OCI-LY7 (cell line): ENCODE results near the gene OR10A3. TPM values are rescaled to one million over a fixed set of nuclear protein-coding genes. Genes with fewer than 3 reads are reported as not detected.

ENCODE experiments used
- BruUV-seq: library from RNA; stranded (reverse); fragments of 400-500 nt; replicated peaks from 2 replicates; lab custom pipeline; 2021; lab: Mats Ljungman, UMichigan
- CTCF ChIA-PET: fragments of 300-600 bp; sonication (Branson Sonifier 250); formaldehyde crosslinking; loops from one replicate; lab custom pipeline; 2022; ENCODE audit warnings: antibody characterized with exemption; ENCODE audit not compliant: unreplicated experiment; lab: Charles Lee
- POLR2A ChIA-PET: fragments of 300-600 bp; sonication (Branson Sonifier 250); formaldehyde crosslinking; loops from one replicate; lab custom pipeline; 2022; ENCODE audit warnings: antibody characterized with exemption; lab: Charles Lee
- DNase-seq: peaks from one replicate; pipeline ENCODE4 v3.0.0-alpha.2; 2015; ENCODE audit warnings: low spot score
- H2AFZ ChIP-seq: fragments of 200-600 bp; sonication (generic), shearing (Covaris generic); 2 replicates; pipeline ENCODE4 v1.6.1; 2014; ENCODE audit warnings: mild to moderate bottlenecking, antibody characterized with exemption, low read length, moderate library complexity
- H3K27ac ChIP-seq: fragments of 200-600 bp; sonication (generic); 2 replicates; pipeline ENCODE4 v1.5.1; 2014; ENCODE audit warnings: mixed run types, low read depth, mild to moderate bottlenecking, moderate library complexity, low read length, inconsistent platforms; ENCODE audit not compliant: poor library complexity, severe bottlenecking
- H3K36me3 ChIP-seq: fragments of 200-600 bp; sonication (generic); 2 replicates; pipeline ENCODE4 v1.6.1; 2014; ENCODE audit warnings: mild to moderate bottlenecking, antibody characterized with exemption, low read length, moderate library complexity, mixed read lengths; ENCODE audit not compliant: insufficient read depth
- H3K4me1 ChIP-seq: fragments of 200-600 bp; sonication (generic); 2 replicates; pipeline ENCODE4 v1.5.1; 2014; ENCODE audit warnings: mild to moderate bottlenecking, low read length; ENCODE audit not compliant: insufficient read depth, poor library complexity, severe bottlenecking
- H3K4me2 ChIP-seq: fragments of 200-600 bp; sonication (generic); 2 replicates; pipeline ENCODE4 v1.6.1; 2014; ENCODE audit warnings: mild to moderate bottlenecking, low read length
- H3K4me3 ChIP-seq: fragments of 200-600 bp; sonication (generic); 2 replicates; pipeline ENCODE4 v1.5.1; 2014; ENCODE audit warnings: mild to moderate bottlenecking, low read depth, low read length; ENCODE audit not compliant: poor library complexity, severe bottlenecking
- H3K79me2 ChIP-seq: fragments of 200-600 bp; sonication (generic); 2 replicates; pipeline ENCODE4 v1.6.1; 2016; ENCODE audit warnings: low read depth, mild to moderate bottlenecking, low read length, moderate library complexity, mixed read lengths; ENCODE audit not compliant: insufficient read depth
- H3K9me2 ChIP-seq: fragments of 200-600 bp; sonication (generic); 2 replicates; pipeline ENCODE4 v1.6.1; 2016; ENCODE audit warnings: mild to moderate bottlenecking, low read length, mixed read lengths; ENCODE audit not compliant: insufficient read depth
- H3K9me3 ChIP-seq: fragments of 200-600 bp; sonication (generic); 2 replicates; pipeline ENCODE4 v1.6.1; 2014; ENCODE audit warnings: mild to moderate bottlenecking, mixed run types, low read length, mixed read lengths
- H4K20me1 ChIP-seq: fragments of 200-600 bp; sonication (generic); 2 replicates; pipeline ENCODE4 v1.6.1; 2014; ENCODE audit warnings: mild to moderate bottlenecking, antibody characterized with exemption, low read length, moderate library complexity, mixed read lengths; ENCODE audit not compliant: insufficient read depth
- CTCF ChIP-seq: fragments of 200-600 bp; sonication (generic); conservative IDR thresholded peaks from 2 replicates; pipeline ENCODE4 v1.5.1; 2014; ENCODE audit warnings: mild to moderate bottlenecking, antibody characterized with exemption, low read length, moderate library complexity, mixed read lengths
- EZH2phosphoT487 ChIP-seq: fragments of 200-600 bp; sonication (generic); IDR thresholded peaks from 2 replicates; pipeline ENCODE4 v1.6.1; 2018; ENCODE audit warnings: low read depth, borderline replicate concordance, mild to moderate bottlenecking, mixed run types, antibody characterized with exemption, low read length, moderate library complexity, mixed read lengths
- intact Hi-C: fragments of 100-400 bp; cut with micrococcal nuclease; formaldehyde crosslinking; loops from one replicate; pipeline ENCODE4 v1.10.0; 2022; ENCODE audit not compliant: unreplicated experiment
- total RNA-seq, 2 experiments: library from RNA; depleted of rRNA in 1 of 2; stranded (reverse); fragments of >200 nt in 1 of 2; shearing (Covaris generic) in 1 of 2; gene quantifications; 2 replicates each; pipeline ENCODE4 v1.2.3, GENCODE V29; 2014 to 2022

OR10A3 gene
- total RNA-seq, 2 experiments from 2014 or later = not detected

GRCh38 chr11:7892059-7892699 lies 49.3 kb downstream of the OR10A3 start:
- intact Hi-C loops = loop anchor here (1.0 to 2.0 kb wide), 3 partner anchors 95 to 207 kb away; partner anchors contain the start of gene EIF3F
- TF ChIP-seq CTCF (no peak), EZH2phosphoT487 (no peak)
- BruUV-seq = no TSS peak
- peak overlapping the region; percentile 74 for H3K27ac ChIP-seq
- peak; percentile 83 for DNase-seq
- ChIA-PET CTCF (interaction anchor here (0.8 to 4.9 kb wide), 3 partner anchors 44 to 97 kb away, joined by 3 to 42 read pairs (median 6); partner anchors contain the start of gene EIF3F), POLR2A (interaction anchor here (0.6 to 3.5 kb wide), 9 partner anchors 10 to 97 kb away, joined by 3 to 26 read pairs (median 5); partner anchors contain the start of gene EIF3F)
- no peaks in the 10 kb centered on the region for H4K20me1 ChIP-seq
- peak overlapping the region; percentile 58 for H3K4me2 ChIP-seq
- no peaks in the 10 kb centered on the region for H3K9me3 ChIP-seq
- peaks cover 43% of the 10 kb centered on the region for H3K4me1 ChIP-seq
- H2AFZ ChIP-seq = peak overlapping the region; percentile 94; the same call in 1 of the 2 replicates
- H3K79me2 ChIP-seq = no peaks in the 10 kb centered on the region
- peak overlapping the region; percentile 32 for H3K4me3 ChIP-seq
- H3K9me2 ChIP-seq = no peaks in the 10 kb centered on the region
- H3K36me3 ChIP-seq = no peaks in the 10 kb centered on the region

GRCh38 chr11:7890417-7891172 lies 50.9 kb downstream of the OR10A3 start:
- peak overlapping the region; percentile 16 for H3K4me3 ChIP-seq
- DNase-seq = peak; percentile 86
- no TSS peak for BruUV-seq
- H3K79me2 ChIP-seq = no peaks in the 10 kb centered on the region
- intact Hi-C loops = no loop called here
- peak overlapping the region; percentile 58 for H3K4me2 ChIP-seq
- H3K27ac ChIP-seq = peak overlapping the region; percentile 74
- ChIA-PET POLR2A (interaction anchor here (0.5 to 3.4 kb wide), 10 partner anchors 12 to 848 kb away, joined by 3 to 16 read pairs (median 4); partner anchors contain the start of gene EIF3F), CTCF (interaction anchor here (4.9 kb wide), 1 partner anchor 96 kb away, joined by 42 read pairs; the partner anchor contains the start of gene EIF3F)
- no peaks in the 10 kb centered on the region for H3K36me3 ChIP-seq
- H4K20me1 ChIP-seq = no peaks in the 10 kb centered on the region
- no peaks in the 10 kb centered on the region for H3K9me3 ChIP-seq
- peaks cover 43% of the 10 kb centered on the region for H3K4me1 ChIP-seq
- peak overlapping the region; percentile 94 for H2AFZ ChIP-seq
- TF ChIP-seq EZH2phosphoT487 (no peak), CTCF (no peak)
- H3K9me2 ChIP-seq = no peaks in the 10 kb centered on the region
